CD4-positive, alpha-beta T cell (primary cell): Measurements from ENCODE around the gene TMEFF1. TPM values are rescaled to one million over a fixed set of nuclear protein-coding genes. Genes with fewer than 3 reads are reported as not detected.
A peak's percentile ranks its signal among the peaks of the same experiment; 100 is the strongest.

ENCODE experiments used
- ATAC-seq: fragments of 200-7000 bp; cut with Tn5 transposase; one replicate; pipeline ENCODE4 v1.10.0; 2022; ENCODE audit warnings: mild to moderate bottlenecking; ENCODE audit not compliant: poor library complexity
- CTCF ChIA-PET: fragments of 350-600 bp; sonication (Branson Sonifier 250); formaldehyde crosslinking; loops from one replicate; lab custom pipeline; 2021; ENCODE audit warnings: antibody characterized with exemption, inconsistent platforms; lab: Charles Lee
- POLR2A ChIA-PET: fragments of 350-600 bp; sonication (Branson Sonifier 250); formaldehyde crosslinking; loops from one replicate; lab custom pipeline; 2021; ENCODE audit warnings: antibody characterized with exemption, inconsistent platforms; lab: Charles Lee
- DNase-seq, 14 experiments: peaks; one replicate each; pipeline ENCODE4 v3.0.0-alpha.2; 2013 to 2020; ENCODE audit warnings: mixed read lengths in 2 of 14
- H3K27ac ChIP-seq, 2 donors: one replicate each; pipeline versions ENCODE4 v1.5.1 to v1.7.0; 2013; ENCODE audit warnings: low read length in 2 of 2, low read depth in 1 of 2, mild to moderate bottlenecking in 1 of 2
- H3K27me3 ChIP-seq, 2 experiments: 1 replicate in 1 of 2; 2 replicates in 1 of 2; pipeline versions ENCODE4 v1.6.1 to v1.7.0; 2013; ENCODE audit warnings: low read length in 2 of 2, control low read depth in 1 of 2, mild to moderate bottlenecking in 1 of 2, moderate library complexity in 1 of 2; ENCODE audit not compliant: insufficient read depth in 2 of 2, control insufficient read depth in 1 of 2
- H3K36me3 ChIP-seq: one replicate; pipeline ENCODE4 v1.6.1; 2013; ENCODE audit warnings: low read length, control low read depth; ENCODE audit not compliant: insufficient read depth
- H3K4me1 ChIP-seq: one replicate; pipeline ENCODE4 v1.6.1; 2013; ENCODE audit warnings: low read length, control low read depth; ENCODE audit not compliant: insufficient read depth
- H3K4me3 ChIP-seq: one replicate; pipeline ENCODE4 v1.5.1; 2013; ENCODE audit warnings: mild to moderate bottlenecking, low read length, moderate library complexity
- H3K9me3 ChIP-seq, 2 experiments: 1 replicate in 1 of 2; 2 replicates in 1 of 2; pipeline versions ENCODE4 v1.6.1 to v1.7.0; 2013; ENCODE audit warnings: low read length in 2 of 2, mild to moderate bottlenecking in 2 of 2, control low read depth in 1 of 2, moderate library complexity in 1 of 2; ENCODE audit not compliant: control insufficient read depth in 1 of 2, insufficient read depth in 1 of 2
- H3K27ac Mint-ChIP-seq: one replicate; pipeline ENCODE4 v1.8.0; 2020; ENCODE audit warnings: mixed read lengths
- H3K27me3 Mint-ChIP-seq: one replicate; pipeline ENCODE4 v1.8.0; 2021; ENCODE audit warnings: mixed read lengths
- H3K36me3 Mint-ChIP-seq: one replicate; pipeline ENCODE4 v1.8.0; 2021; ENCODE audit warnings: low read depth, mixed read lengths
- H3K4me1 Mint-ChIP-seq: one replicate; pipeline ENCODE4 v1.8.0; 2021; ENCODE audit warnings: low read depth, mixed read lengths
- H3K4me3 Mint-ChIP-seq: one replicate; pipeline ENCODE4 v1.8.0; 2020; ENCODE audit warnings: mild to moderate bottlenecking, mixed read lengths
- H3K9me3 Mint-ChIP-seq: one replicate; pipeline ENCODE4 v1.8.0; 2020; ENCODE audit warnings: mixed read lengths
- CTCF ChIP-seq: fragments of 200-600 bp; IDR thresholded peaks from one replicate; pipeline ENCODE4 v1.8.0; 2022; ENCODE audit warnings: antibody characterized with exemption, mild to moderate bottlenecking
- intact Hi-C, 2 experiments: fragments of 100-400 bp; cut with DNase I in 1 of 2; cut with micrococcal nuclease in 1 of 2; formaldehyde crosslinking; loops; one replicate each; pipeline versions ENCODE4 v1.15.1 to v1.9.0; 2023 to 2025; cut with DNase I, micrococcal nuclease
- total RNA-seq, 174 experiments: library from RNA in 2 of 174; stranded (reverse) in 2 of 174; gene quantifications; one replicate each; pipeline ENCODE4 v1.2.3 and lab custom pipeline; 2021 to 2026

The TMEFF1 gene
- total RNA-seq, 2 experiments from 2014 or later: not detected

GRCh38 chr9:100534401-100534800 lies 61.5 kb downstream of the TMEFF1 start:
- Histone ChIP-seq H3K9me3 (no peaks in the 10 kb centered on the region), H3K27me3 (no peaks in the 10 kb centered on the region), H3K27ac (no peak overlapping the region), H3K36me3 (no peaks in the 10 kb centered on the region), H3K4me1 (no peaks in the 10 kb centered on the region), H3K4me3 (no peak overlapping the region)
- intact Hi-C loops: no loop called here
- POLR2A ChIA-PET: no interaction called here
- TF ChIP-seq CTCF: no peak
- DNase-seq: no peak
- no peak for ATAC-seq
- Mint-ChIP-seq H3K27me3 (no peaks in the 10 kb centered on the region), H3K9me3 (no peaks in the 10 kb centered on the region), H3K4me1 (no peaks in the 10 kb centered on the region), H3K27ac (no peak overlapping the region), H3K36me3 (no peaks in the 10 kb centered on the region), H3K4me3 (no peak overlapping the region)
- CTCF ChIA-PET: no interaction called here

GRCh38 chr9:100540327-100540726 lies 67.4 kb downstream of the TMEFF1 start:
- Histone ChIP-seq H3K4me3 (no peak overlapping the region), H3K27me3 (no peaks in the 10 kb centered on the region)

GRCh38 chr9:100549048-100549447 lies 76.1 kb downstream of the TMEFF1 start:
- Histone ChIP-seq H3K27me3 (no peaks in the 10 kb centered on the region), H3K9me3 (peaks cover 0 to 9% of the 10 kb centered on the region in 2 experiments), H3K27ac (no peak overlapping the region), H3K4me1 (no peaks in the 10 kb centered on the region), H3K4me3 (no peak overlapping the region), H3K36me3 (no peaks in the 10 kb centered on the region)
- no peak for TF ChIP-seq CTCF
- POLR2A ChIA-PET: no interaction called here
- Mint-ChIP-seq H3K27me3 (no peaks in the 10 kb centered on the region), H3K4me3 (no peak overlapping the region), H3K4me1 (no peaks in the 10 kb centered on the region), H3K36me3 (peaks cover 11% of the 10 kb centered on the region), H3K27ac (no peak overlapping the region), H3K9me3 (peaks cover 1% of the 10 kb centered on the region)
- ATAC-seq: no peak
- intact Hi-C loops: no loop called here
- CTCF ChIA-PET: no interaction called here
- DNase-seq: no peak

More at GRCh38 chr9:100540327-100540726, 67.4 kb downstream of the TMEFF1 start:
- Mint-ChIP-seq H3K27me3 (no peaks in the 10 kb centered on the region), H3K27ac (no peak overlapping the region), H3K4me3 (no peak overlapping the region), H3K9me3 (peaks cover 2% of the 10 kb centered on the region), H3K4me1 (no peaks in the 10 kb centered on the region), H3K36me3 (peaks cover 6% of the 10 kb centered on the region)
- H3K36me3 ChIP-seq: no peaks in the 10 kb centered on the region
- no peak for ATAC-seq
- ChIA-PET POLR2A (no interaction called here), CTCF (no interaction called here)
- H3K9me3 ChIP-seq: peaks cover 0 to 11% of the 10 kb centered on the region in 2 experiments
- H3K4me1 ChIP-seq: no peaks in the 10 kb centered on the region
- intact Hi-C loops: no loop called here
- peak in 1 of 14 experiments; percentile 3 for DNase-seq
- H3K27ac ChIP-seq: no peak overlapping the region
- TF ChIP-seq CTCF: no peak
